GM21576 (cell line): ENCODE measurements around the gene ULK3.

Source experiments
- ATAC-seq: cut with Tn5 transposase; IDR thresholded peaks from one replicate; pipeline ENCODE4 v1.9.1; 2021; ENCODE audit warnings: mild to moderate bottlenecking, moderate library complexity; ENCODE audit not compliant: unreplicated experiment

Gene ULK3

DNA sequence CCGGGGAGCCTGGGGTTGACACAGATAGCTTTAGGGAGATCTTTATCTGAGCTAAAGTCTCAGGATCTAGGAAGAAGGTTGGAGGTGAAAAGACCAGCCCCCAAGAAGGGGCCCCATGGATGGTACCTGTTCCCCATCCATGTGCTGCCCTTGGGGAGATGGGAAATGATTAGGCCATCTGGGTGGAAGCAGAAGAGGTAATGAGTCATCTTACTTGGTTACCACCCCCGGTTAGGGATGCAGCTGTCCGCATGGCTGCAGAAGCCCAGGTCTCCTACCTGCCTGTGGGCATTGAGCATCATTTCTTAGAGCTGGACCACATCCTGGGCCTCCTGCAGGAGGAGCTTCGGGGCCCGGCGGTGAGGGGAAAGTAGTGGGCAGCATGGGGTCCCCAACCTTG is 19.6 kb downstream of the ULK3 start:
- ATAC-seq: no peak

DNA sequence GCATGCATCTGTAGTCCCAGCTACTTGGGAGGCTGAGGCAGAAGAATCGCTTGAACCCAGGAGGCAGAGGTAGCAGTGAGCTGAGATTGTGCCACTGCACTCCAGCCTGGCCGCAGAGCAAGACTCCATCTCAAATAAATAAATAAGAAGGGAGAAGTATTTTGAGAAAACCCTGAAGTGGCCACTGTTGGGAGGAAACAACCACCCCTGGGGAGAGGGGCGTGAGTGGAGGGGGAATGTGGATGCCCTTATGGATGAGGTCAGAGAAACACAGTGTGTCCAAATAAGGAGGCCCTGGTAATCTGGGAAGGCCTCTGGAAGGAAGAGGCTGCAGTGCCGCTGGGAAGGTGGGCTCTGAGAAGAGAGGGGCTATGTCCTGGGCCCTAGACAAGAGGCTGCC is 20.7 kb downstream of the ULK3 start:
- ATAC-seq: no peak

DNA sequence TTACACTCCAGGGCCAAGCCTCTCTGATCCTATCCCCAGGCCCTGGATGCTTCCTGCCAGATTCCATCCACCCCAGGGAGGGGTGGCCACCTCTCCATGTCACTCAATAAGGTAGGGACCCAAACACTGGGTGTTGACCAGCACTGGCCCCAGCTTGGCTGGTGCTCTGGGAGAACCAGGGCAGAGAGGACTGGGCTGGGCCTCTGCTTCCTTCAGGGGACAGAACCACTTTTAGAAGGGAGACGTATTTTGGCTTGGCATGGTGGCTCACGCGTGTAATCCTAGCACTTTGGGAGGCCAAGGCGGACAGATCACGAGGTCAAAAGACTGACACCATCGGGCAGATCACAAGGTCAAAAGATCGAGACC is 21.2 kb downstream of the ULK3 start:
- ATAC-seq: no peak

GRCh38 chr15:74821091-74821789 is 21.7 kb downstream of the ULK3 start:
- ATAC-seq: no peak

- no peak for ATAC-seq
Measured at GRCh38 chr15:74820056-74820455, 22.9 kb downstream of the ULK3 start.

- ATAC-seq: no peak
Measured at GRCh38 chr15:74817370-74817737, 25.6 kb downstream of the ULK3 start.

- ATAC-seq: no peak
Measured at GRCh38 chr15:74816624-74817369, 26.2 kb downstream of the ULK3 start.

DNA sequence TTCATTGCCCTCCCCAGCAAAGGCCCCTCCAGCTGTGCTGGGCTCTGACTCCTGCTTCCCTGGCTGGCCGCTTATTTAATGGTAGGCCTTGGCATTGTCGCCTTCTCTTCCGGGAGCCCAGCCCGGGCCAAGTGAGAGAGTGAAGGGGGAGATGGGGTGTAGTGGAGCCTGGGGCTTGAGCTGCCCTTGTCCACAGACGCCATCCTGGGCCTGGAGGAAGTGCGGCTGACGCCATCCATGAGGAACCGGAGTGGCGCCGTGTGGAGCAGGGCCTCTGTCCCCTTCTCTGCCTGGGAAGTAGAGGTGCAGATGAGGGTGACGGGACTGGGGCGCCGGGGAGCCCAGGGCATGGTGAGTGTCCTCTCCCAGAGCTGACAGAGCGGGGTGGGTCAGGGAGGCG is 27.0 kb downstream of the ULK3 start:
- ATAC-seq: no peak

DNA sequence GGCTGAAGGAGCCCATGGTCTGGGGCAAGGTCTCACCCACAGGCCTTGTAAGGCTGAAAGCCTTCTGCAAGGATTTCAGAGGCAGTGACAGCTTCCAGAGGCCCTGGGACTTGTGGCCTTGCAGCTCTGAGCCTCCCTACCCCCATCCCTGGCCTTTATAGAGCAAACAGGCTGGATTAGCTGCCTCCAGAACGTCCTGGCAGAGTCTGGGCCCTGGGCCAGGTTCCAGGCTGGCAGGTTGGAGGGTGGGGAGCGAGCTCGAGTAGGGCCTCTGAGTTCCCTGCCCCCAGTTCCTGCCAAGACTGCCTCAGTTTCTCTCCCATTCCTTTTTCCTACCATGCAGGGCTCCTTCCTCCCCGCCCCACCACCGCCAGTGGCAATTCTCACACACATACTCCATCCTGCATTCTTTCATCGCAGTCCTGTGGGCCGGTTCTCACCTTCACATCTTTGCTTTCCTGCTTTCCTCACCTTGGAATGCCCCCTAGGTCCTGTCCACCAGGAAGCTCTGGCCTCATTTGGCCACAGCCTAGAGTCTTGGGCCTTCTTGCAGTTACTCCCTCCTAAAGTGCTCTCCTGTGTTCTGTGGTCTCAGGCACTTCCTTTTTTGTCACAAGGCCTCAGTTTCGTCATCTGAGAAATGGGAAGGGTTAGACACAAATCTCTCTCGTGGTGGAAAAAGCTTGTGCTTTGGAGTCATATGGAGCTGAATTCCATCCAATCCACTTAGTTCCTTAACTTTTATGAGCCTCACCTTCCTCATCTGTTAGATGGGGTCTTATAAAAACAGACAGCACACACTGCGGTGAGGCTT is 27.6 kb downstream of the ULK3 start:
- no peak for ATAC-seq

DNA sequence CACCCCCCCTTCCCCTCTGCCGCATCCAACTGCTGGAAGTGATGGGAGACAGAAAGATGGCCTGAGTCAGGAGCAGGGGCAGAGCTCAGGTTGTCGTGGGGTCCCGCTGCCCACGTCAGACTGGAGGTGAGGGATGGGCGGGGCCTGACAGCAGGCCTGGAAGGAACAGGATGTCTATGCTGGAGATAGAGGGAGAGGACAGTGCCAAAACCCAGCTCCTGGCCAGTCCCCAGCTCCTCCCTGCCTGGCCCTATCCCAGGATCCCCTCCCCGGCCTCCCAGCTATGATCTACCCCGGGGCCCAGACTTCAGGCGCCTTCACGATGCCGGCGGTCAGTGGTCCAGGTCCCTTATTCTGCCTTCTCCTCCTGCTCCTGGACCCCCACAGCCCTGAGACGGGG is 30.4 kb downstream of the ULK3 start, which contains the start of gene LMAN1L:
LMAN1L (plus strand) TSS at position 303 of the 400 bp plus-strand sequence; CDS start at position 323, 20 bp downstream.
- no peak for ATAC-seq

DNA sequence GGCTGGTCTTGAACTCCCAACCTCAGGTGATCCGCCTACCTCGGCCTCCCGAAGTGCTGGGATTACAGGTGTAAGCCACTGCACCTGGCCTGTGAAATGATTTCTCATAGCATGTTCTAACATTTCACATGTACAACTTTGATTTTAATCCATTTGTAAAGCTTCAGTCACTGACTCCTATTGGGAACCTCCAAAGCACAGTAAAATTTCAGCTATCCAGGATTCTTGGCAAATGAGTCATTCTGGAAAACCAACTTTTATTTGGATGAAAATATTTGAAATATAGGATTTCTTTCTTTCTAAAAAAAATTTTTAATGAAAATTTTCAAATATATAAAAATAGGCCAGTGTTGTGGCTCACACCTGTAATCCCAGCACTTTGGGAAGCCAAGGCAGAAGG is 33.0 kb downstream of the ULK3 start:
- no peak for ATAC-seq

GRCh38 chr15:74809242-74809641 is 33.7 kb downstream of the ULK3 start:
- ATAC-seq: no peak

GRCh38 chr15:74808840-74809229 is 34.1 kb downstream of the ULK3 start:
- ATAC-seq: no peak

- ATAC-seq: no peak
Measured at GRCh38 chr15:74808078-74808839, 34.7 kb downstream of the ULK3 start.

DNA sequence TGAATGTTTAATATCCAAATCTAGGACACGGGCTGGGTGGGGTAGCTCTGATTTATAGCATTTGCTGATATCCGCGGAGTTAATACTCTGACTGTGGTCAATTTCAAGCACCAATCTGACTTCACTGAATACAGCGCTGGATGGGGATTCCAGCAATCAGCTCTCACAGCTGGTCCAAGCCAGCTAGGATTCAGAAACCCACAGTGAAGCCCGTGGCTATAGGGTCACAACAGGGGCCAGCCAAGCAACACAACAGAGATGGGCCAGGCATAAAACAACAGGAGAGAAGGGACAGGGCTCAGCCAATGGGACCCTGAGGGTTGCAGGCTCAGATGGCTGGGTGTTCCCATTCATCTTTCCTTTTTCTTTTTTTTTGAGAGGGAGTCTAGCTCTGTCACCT is 35.7 kb downstream of the ULK3 start:
- ATAC-seq: no peak

DNA sequence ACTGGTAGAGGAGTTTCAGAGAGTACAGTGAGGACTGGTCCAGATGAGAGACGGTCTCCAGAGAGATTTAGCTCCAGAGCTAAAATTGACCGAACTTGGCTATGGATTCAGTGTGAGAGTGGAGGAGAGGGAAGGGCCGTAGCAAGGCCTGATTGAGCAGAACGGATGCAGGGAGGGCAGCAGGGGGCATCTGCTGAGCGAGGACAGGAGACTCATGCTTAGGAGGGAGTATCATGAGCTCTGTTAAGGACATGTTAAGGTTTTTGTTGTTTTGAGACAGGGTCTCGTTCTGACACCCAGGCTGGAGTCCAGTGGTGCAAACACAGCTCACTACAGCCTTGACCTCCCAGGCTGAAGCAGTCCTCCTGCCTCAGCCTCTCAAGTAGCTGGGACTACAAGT is 38.0 kb downstream of the ULK3 start:
- no peak for ATAC-seq

DNA sequence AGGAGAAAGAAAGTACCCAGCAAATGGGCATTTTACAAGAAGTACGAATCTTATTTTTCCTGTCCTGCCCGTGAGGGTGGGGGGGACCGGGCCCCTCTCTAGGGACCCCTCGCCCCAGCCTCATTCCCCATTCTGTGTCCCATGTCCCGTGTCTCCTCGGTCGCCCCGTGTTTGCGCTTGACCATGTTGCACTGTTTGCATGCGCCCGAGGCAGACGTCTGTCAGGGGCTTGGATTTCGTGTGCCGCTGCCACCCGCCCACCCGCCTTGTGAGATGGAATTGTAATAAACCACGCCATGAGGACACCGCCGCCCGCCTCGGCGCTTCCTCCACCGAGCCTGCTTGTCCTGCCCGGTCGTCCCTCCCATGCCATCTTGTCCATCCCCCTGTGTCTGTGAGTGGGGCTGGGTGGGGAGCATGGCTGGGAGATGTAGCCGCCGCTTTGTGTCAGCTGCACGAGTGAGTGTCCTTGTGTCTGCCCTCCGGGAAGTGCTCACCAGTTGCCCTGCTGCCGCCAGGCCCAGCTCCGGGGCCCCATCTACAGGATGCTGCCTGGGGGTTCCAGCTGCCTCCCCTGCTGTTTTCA is 40.0 kb downstream of the ULK3 start:
- ATAC-seq: no peak

DNA sequence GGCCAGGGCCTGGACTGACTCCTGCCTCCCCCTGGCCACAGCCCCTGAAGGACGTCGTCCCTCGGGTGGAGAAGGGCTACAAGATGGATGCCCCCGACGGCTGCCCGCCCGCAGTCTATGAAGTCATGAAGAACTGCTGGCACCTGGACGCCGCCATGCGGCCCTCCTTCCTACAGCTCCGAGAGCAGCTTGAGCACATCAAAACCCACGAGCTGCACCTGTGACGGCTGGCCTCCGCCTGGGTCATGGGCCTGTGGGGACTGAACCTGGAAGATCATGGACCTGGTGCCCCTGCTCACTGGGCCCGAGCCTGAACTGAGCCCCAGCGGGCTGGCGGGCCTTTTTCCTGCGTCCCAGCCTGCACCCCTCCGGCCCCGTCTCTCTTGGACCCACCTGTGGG is 40.7 kb downstream of the ULK3 start:
- ATAC-seq: no peak

- ATAC-seq: no peak
Measured at GRCh38 chr15:74801311-74801997, 41.5 kb downstream of the ULK3 start.

- ATAC-seq: no peak
Measured at GRCh38 chr15:74800559-74801094, 42.3 kb downstream of the ULK3 start.
